AG08396 (cell line): ENCODE results near the gene SPATA13.

Experiments
- DNase-seq: peaks from one replicate; pipeline ENCODE4 v3.0.0; 2012; ENCODE audit warnings: low spot score, mixed read lengths

Gene SPATA13

GRCh38 chr13:24223341-24224231 is 63.1 kb downstream of the SPATA13 start:
- DNase-seq: no peak

GRCh38 chr13:24224232-24224680 is 63.7 kb downstream of the SPATA13 start:
- DNase-seq: no peak

- DNase-seq: no peak
Measured at GRCh38 chr13:24225062-24225461, 64.5 kb downstream of the SPATA13 start.

GRCh38 chr13:24225930-24226329 is 65.4 kb downstream of the SPATA13 start:
- no peak for DNase-seq

GRCh38 chr13:24226762-24227161 is 66.2 kb downstream of the SPATA13 start:
- no peak for DNase-seq

GRCh38 chr13:24228852-24229458 is 68.4 kb downstream of the SPATA13 start:
- DNase-seq: peak; percentile 58

- no peak for DNase-seq
Measured at GRCh38 chr13:24230428-24231072, 70.0 kb downstream of the SPATA13 start.

GRCh38 chr13:24231377-24231776 is 70.9 kb downstream of the SPATA13 start:
- no peak for DNase-seq

- no peak for DNase-seq
Measured at GRCh38 chr13:24232037-24232436, 71.5 kb downstream of the SPATA13 start.

- no peak for DNase-seq
Measured at GRCh38 chr13:24232474-24232873, 72.0 kb downstream of the SPATA13 start.

GRCh38 chr13:24233351-24233901 is 72.9 kb downstream of the SPATA13 start:
- no peak for DNase-seq

GRCh38 chr13:24234200-24234915 is 73.8 kb downstream of the SPATA13 start:
- DNase-seq: no peak

GRCh38 chr13:24237356-24237755 is 76.8 kb downstream of the SPATA13 start:
- no peak for DNase-seq

GRCh38 chr13:24241336-24241735 is 80.8 kb downstream of the SPATA13 start:
- no peak for DNase-seq

GRCh38 chr13:24242100-24242499 is 81.6 kb downstream of the SPATA13 start:
- no peak for DNase-seq

- no peak for DNase-seq
Measured at GRCh38 chr13:24243302-24243701, 82.8 kb downstream of the SPATA13 start.

- DNase-seq: no peak
Measured at GRCh38 chr13:24244802-24245201, 84.3 kb downstream of the SPATA13 start.

- no peak for DNase-seq
Measured at GRCh38 chr13:24247016-24247415, 86.5 kb downstream of the SPATA13 start.

- no peak for DNase-seq
Measured at GRCh38 chr13:24249624-24250023, 89.1 kb downstream of the SPATA13 start.

GRCh38 chr13:24250376-24251057 is 90.0 kb downstream of the SPATA13 start:
- no peak for DNase-seq

- no peak for DNase-seq
Measured at GRCh38 chr13:24251525-24251924, 91.0 kb downstream of the SPATA13 start.
